GM10248 (cell line): ENCODE results near the gene RELB.

ENCODE experiments used
- CTCF ChIA-PET: fragments of 300-600 bp; sonication (Branson Sonifier 250); formaldehyde crosslinking; extraction: SDS; loops from one replicate; lab custom pipeline; 2021; ENCODE audit warnings: antibody characterized with exemption; lab: Yijun Ruan, JAX
- POLR2A ChIA-PET: fragments of 350-650 bp; sonication (Branson Sonifier 250); formaldehyde crosslinking; extraction: SDS; loops from one replicate; lab custom pipeline; 2020; ENCODE audit warnings: antibody characterized with exemption; lab: Yijun Ruan, JAX
- DNase-seq: peaks from one replicate; pipeline ENCODE4 v3.0.0; 2012; ENCODE audit errors: extremely low spot score
- TF ChIP-seq, protein P1 (sequence below): IDR thresholded peaks from 2 replicates; pipeline ENCODE4 v1.5.1; 2012; ENCODE audit warnings: mild to moderate bottlenecking, low read depth; ENCODE audit errors: extremely low read depth, missing control alignments, control extremely low read depth

RELB gene

DNA sequence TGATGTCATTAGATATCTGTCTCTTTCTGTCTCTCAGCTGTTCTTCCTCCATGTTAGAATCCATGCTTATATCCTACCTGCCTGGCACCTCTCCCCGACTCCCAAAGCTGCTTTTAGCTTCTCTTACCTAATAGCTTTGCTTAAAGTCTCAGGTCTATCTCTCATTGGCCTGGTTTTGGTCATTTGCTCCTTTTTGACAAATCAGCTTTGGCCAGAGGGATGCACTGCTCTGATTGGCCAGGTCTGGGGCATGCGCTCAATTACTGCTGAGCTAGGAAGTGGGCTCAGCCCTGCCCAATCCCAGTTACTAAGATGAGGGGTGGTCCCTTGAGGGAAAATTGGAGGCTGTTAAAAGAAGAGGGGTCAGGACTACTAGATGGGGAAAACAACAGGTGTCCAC, 26.1 kb downstream of the RELB start:
- no peak for DNase-seq
- ChIA-PET CTCF (interaction anchor here (1.2 to 2.4 kb wide), 5 partner anchors 11 to 38 kb away, joined by 4 to 9 read pairs (median 6); partner anchors contain the start of gene CLASRP), POLR2A (no interaction called here)
- TF ChIP-seq, protein P1, sequence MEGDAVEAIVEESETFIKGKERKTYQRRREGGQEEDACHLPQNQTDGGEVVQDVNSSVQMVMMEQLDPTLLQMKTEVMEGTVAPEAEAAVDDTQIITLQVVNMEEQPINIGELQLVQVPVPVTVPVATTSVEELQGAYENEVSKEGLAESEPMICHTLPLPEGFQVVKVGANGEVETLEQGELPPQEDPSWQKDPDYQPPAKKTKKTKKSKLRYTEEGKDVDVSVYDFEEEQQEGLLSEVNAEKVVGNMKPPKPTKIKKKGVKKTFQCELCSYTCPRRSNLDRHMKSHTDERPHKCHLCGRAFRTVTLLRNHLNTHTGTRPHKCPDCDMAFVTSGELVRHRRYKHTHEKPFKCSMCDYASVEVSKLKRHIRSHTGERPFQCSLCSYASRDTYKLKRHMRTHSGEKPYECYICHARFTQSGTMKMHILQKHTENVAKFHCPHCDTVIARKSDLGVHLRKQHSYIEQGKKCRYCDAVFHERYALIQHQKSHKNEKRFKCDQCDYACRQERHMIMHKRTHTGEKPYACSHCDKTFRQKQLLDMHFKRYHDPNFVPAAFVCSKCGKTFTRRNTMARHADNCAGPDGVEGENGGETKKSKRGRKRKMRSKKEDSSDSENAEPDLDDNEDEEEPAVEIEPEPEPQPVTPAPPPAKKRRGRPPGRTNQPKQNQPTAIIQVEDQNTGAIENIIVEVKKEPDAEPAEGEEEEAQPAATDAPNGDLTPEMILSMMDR, result no peak

DNA sequence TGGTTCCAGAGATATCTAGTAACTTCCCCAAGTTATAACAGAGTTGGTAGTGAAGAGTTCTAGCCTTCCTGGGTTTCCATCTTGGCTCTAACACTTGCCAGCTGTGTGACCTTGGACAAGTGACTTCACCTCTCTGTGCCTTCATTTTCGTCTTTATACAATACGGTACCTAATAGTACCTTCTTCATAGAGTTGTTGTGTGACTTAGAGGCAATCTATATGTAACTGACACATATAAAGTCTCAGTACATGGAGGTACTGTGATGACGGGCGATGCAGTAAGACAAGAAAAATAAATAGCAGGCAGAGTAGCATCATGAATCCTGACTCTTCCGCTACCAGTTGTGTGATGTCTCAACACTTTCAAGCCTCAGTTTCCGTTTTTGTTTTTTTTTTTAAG, 29.6 kb downstream of the RELB start:
- TF ChIP-seq, protein P1, result no peak
- CTCF ChIA-PET, result interaction anchor here (0.7 to 1.3 kb wide), 2 partner anchors 9 to 29 kb away, joined by 3 read pairs; no protein-coding TSS in a partner anchor
- POLR2A ChIA-PET, result interaction anchor here (1.0 kb wide), 1 partner anchor 640 kb away, joined by 3 read pairs; no protein-coding TSS in a partner anchor
- no peak for DNase-seq

DNA sequence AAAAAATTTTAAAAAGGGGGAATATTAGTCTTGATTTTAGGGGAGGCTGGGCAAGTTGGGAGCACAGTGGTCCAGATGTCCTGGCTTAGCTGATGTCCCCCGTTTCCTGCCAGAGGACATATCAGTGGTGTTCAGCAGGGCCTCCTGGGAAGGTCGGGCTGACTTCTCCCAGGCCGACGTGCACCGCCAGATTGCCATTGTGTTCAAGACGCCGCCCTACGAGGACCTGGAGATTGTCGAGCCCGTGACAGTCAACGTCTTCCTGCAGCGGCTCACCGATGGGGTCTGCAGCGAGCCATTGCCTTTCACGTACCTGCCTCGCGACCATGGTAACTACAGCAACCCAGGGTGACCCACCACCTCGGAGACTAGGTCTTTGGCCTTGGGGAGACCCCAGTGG, 31.2 kb downstream of the RELB start:
- ChIA-PET CTCF (interaction anchor here (1.3 kb wide), 1 partner anchor 15 kb away, joined by 3 read pairs; no protein-coding TSS in a partner anchor), POLR2A (interaction anchor here (0.6 kb wide), 1 partner anchor 11 kb away, joined by 5 read pairs; no protein-coding TSS in a partner anchor)
- DNase-seq, result no peak
- TF ChIP-seq, protein P1, result no peak

DNA sequence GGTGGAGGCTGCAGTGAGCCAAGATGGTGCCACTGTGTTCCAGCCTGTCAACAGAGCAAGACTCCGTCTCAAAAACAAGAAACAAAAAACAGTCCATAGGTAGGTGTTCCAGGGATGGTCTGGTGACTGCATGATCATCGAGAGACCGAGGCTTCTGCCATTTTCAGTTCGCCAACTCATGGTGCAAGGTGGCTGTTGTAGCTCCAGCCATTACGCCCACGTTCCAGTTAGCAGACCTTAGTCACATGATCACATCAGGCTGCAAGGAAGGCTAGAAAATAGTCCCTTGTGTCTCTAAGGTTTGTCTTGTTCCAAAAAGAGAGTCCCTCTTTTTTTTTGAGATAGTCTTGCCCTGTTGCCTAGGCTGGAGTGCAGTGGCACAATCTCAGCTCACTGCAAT, 34.5 kb downstream of the RELB start:
- POLR2A ChIA-PET, result no interaction called here
- TF ChIP-seq, protein P1, result no peak
- DNase-seq, result no peak
- CTCF ChIA-PET, result no interaction called here

DNA sequence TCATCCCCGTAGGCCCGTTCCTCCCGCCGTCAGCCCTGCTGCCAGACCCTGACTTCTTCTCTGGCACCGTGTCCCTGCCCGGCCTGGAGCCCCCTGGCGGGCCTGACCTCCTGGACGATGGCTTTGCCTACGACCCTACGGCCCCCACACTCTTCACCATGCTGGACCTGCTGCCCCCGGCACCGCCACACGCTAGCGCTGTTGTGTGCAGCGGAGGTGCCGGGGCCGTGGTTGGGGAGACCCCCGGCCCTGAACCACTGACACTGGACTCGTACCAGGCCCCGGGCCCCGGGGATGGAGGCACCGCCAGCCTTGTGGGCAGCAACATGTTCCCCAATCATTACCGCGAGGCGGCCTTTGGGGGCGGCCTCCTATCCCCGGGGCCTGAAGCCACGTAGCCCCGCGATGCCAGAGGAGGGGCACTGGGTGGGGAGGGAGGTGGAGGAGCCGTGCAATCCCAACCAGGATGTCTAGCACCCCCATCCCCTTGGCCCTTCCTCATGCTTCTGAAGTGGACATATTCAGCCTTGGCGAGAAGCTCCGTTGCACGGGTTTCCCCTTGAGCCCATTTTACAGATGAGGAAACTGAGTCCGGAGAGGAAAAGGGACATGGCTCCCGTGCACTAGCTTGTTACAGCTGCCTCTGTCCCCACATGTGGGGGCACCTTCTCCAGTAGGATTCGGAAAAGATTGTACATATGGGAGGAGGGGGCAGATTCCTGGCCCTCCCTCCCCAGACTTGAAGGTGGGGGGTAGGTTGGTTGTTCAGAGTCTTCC, 36.3 kb downstream of the RELB start:
- DNase-seq, result no peak
- TF ChIP-seq, protein P1, result no peak
- POLR2A ChIA-PET, result interaction anchor here (0.6 to 1.5 kb wide), 3 partner anchors 17 to 1260 kb away, joined by 3 to 15 read pairs (median 6); no protein-coding TSS in a partner anchor
- CTCF ChIA-PET, result interaction anchor here (1.2 to 10.4 kb wide), 4 partner anchors 22 to 134 kb away, joined by 4 to 120 read pairs (median 4); no protein-coding TSS in a partner anchor

DNA sequence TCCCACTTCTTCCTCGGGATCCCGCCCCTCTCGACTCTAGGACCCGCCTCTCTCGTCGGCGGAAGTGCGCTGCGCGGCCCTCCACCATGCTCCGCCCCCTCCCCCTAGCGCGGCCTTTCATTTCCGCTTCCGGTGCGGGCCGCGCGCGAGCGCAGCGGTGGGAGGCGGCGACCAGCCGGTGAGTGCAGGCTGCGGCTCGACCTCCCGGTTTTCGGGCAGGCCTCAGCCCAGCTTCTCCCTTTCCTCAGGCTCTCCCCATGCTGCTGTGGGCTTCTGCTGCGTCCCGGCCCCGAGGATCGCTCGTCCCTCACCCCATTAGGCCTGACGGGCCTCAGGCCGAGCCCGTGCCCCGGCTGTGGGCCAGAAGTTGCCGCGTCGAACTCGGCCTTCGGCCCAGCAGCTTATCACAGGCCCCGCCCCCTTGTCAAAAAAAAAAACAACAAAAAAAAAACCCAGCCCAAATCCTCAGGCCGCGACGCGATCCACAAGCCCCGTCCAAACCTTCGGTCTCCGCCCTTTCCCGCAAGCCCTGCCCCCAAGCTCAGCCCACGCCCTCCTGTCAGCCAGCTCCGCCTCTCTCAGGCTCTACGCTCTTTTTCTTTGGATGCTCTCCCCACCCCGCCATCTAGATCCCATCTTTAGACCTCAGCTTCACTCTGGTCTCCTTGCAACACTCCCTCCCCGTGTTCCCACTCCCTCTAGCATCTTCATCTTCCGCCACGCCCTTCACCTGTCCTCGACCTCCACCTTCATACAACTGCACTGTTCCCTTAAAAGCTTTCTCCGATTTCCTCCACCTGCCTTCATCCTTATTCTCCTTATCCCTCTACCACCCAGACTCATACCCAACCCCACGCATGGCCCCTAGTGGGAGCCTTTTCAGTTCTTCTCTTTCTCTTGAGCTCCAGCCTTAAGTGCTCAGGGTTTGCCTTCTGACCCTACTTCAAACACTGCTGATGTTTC, 37.9 kb downstream of the RELB start, which contains the start of gene CLASRP:
Gene CLASRP (plus strand): TSS at position 115 of the 963 bp plus-strand sequence. CDS start 1,168 bp downstream, outside the sequence.
- ChIA-PET CTCF (interaction anchor here (0.6 to 10.4 kb wide), 11 partner anchors 10 to 265 kb away, joined by 3 to 120 read pairs (median 4); no protein-coding TSS in a partner anchor), POLR2A (interaction anchor here (0.7 to 1.5 kb wide), 9 partner anchors 8 to 53 kb away, joined by 3 to 15 read pairs (median 4); partner anchors contain the start of gene PPP1R37)
- DNase-seq, result peak; percentile 93
- TF ChIP-seq, protein P1, result no peak
